GM19452 (cell line): Measurements from ENCODE around the gene ARHGEF10L.

Source experiments
- ATAC-seq: cut with Tn5 transposase; IDR thresholded peaks from one replicate; pipeline ENCODE4 v1.9.1; 2021; ENCODE audit not compliant: unreplicated experiment

Gene ARHGEF10L

DNA sequence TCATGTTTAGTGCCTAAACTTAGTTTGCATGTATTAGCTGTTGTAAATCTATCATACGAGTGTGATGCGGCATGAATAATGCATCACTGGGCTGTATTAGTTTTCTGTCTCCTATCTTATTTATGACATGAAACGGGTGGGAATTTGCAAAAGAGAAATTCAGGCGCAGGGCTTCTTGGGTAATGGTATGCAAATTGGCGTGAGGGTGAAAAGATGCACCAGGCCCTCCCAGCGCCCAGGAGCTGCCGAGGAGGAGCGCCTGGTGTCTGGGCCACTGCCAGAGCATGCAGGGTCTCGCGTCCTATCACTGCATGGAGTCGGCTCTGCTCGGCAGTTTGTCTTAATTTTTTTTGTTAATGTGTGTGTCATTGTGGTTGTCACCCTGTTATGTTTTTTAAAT lies 132.7 kb downstream of the ARHGEF10L start:
- no peak for ATAC-seq

DNA sequence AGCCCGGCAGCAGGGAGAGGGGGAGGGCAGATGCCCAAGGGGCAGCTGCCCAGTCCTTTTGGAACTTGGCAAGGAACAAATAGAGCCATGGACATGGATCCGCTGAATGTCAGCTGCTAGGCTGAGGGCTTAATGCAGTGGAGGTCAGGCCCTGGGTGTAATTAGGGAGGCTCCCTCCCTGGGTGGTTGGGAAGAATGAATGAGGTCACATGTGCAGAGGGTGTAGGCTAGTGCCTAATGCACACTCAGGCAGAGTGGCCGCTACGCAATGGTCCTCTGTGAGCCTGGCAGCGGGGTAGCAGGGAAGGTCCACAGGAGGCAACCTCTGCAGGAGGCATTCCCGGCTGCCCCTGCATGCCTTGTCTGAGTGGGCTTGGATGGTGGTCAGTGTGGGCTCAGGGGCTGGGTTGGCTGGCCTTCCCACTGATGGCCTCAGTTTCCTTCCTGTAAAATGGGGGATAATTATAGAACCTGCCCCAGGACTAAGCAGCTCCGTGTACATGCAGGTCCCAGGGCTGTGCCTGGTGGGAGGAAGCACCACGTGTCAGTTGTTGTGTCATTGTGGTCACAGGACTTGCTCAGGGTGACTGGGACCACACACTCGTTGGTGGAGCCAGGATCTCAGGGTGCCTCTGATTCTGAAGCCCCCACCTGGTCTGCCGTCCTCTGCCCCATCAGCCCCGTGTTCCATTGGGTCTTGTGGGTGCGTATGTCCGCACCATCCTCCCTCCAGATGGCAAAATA lies 134.0 kb downstream of the ARHGEF10L start:
- no peak for ATAC-seq

DNA sequence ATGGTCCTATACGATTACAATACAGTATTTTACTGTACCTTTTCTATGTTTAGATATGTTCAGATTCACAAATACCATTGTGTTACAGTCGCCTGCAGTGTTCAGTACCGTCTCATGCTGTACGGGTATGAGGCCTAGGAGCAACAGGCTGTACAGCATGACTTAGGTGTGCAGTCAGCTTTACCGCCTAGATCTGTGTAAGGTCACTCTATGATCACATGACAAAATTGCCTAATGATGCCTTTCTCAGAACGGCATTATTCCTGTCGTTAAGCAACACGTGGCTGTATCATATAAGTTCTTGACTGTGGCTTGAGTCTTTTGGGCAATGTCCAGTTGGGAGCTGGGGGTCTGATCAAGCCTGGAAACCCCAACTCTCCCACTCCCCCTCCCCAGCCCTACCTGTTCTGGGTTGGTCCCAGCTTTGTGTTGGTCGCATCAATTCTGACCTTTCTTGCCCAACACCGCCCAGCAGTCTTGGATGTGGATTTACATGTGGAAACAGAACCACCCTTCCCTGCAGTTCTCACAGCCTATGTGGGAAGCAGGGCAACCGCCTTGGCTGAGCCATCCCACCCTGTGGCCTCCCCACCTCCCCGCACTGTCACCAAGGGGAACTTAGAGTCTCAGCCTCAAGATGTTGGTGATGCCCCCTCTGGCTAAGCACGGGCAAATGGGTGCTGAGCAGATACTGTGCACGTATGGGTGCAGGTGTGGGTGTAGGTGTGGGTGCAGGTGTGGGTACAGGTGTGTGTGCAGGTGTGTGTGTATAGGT lies 135.4 kb downstream of the ARHGEF10L start:
- ATAC-seq: no peak

DNA sequence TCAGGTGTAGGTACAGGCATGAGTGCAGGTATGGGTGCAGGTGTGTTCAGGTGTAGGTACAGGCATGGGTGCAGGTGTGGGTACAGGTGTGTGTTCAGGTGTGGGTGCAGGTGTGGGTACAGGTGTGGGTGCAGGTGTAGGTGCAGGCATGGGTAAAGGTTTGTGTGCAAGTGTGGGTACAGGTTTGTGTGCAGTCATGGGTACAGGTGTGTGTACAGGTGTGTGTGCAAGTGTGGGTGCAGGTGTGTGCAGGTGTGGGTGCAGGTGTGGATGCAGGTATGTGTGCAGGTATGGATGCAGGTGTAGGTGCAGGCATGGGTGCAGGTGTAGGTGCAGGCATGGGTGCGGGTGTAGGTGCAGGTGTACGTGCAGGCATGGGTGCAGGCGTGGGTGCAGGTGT lies 136.2 kb downstream of the ARHGEF10L start:
- ATAC-seq: no peak

DNA sequence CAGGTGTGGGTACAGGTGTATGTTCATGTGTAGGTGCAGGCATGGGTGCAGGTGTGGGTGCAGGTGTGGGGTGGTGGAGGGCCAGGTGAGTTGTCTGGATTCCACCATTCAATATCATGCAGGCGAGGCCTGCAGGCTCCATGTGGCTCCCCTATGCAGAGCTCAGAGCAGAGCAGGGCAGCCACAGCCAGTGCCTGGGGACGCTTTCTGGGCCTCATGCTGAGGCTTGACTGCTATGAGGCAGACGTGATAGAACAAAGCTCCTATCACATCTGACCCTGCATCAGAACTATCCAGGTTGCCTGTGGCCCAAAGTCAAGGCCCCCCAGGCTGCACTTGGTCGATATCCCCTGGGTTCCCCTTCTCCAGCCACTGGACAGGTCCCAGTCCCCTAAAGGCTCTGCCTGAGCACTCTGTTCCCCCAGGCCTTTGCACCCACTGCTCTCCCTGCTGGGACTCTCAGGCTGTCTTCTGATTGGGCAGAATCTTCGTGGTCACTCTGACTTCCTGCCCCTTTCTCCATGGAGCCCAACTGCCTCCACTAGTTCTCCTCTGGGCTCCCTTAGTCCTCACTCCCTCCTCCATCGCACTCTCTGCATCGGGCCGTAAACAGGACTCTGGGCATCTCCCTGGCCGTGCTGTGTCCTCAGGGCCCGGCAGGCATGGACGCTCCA lies 137.0 kb downstream of the ARHGEF10L start:
- no peak for ATAC-seq

DNA sequence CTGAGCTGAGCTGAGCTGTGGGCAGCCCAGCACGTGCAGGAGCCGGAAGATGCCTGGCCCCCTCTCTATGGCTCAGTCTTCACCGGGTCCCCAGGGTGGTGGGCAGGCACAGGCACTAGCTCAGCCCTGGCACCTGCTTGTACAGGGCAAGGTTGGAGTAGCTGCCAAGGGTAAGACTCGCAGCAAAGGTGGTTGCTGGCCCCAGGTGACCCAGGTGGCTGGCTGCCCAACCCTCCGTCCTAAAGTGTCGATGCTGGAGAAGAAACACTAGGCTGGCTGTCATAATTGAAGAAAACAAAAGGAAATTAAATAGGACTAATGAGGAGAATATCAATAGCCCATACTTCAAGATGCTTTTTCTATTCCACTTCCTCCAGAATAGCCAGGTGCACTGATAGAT lies 138.5 kb downstream of the ARHGEF10L start:
- no peak for ATAC-seq

DNA sequence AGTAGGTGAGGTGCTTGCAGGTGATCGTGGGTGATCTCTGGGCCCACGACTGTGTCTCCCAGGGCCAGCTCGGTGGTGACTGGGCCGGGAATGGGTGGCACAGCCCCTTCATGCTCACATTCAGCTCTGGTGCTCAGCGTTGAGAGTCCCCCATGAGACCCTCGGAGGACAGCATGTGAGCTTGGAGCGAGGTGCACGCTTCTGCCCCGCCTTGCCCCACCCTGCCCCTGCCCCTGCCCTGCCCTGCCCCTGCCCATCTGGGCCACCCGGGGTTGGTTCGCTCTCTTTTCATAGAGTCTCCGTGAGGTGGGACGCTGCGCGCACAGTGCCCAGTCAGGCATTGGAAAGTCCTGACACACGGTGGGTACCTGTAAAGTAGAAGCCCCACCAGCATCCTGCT lies 140.4 kb downstream of the ARHGEF10L start:
- no peak for ATAC-seq

DNA sequence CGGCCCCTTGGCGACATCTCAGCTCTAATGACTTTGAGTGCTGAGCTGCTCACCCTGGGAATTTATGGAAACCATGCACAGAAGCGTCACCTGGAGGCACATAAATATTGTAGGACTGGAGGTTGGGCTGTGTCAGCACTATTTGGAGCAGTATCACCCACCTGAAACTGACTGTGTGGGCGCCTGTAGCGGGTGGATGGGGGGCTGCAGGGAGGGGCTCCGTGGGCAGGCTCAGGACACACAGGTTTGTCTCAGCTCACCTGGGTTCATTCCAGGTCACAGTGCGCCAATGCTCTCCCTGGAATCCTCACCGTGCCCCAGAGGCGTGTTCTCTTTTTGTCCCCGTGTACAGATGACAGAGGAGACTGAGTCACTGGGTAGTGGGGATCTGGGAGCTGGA lies 140.8 kb downstream of the ARHGEF10L start:
- ATAC-seq: no peak

DNA sequence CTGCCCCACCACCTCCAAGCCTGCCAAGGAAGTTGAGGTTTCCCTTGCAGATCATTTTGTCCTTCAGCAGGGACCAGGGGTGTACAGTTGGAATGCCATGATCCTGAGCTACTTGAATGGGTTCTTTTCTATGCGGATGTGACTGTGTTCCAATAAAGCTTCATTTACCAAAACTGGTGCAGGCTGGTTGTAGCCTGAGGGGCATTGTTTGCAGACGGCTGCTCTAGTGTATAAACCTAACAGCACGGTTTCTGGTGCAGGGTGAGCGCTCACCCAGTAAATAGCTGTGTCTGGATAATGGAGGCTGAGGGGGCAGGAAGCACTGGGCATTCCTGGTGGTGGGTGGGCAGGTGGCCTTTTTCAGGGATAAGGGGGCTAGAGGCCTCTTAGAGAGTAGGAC lies 142.9 kb downstream of the ARHGEF10L start:
- ATAC-seq: no peak

DNA sequence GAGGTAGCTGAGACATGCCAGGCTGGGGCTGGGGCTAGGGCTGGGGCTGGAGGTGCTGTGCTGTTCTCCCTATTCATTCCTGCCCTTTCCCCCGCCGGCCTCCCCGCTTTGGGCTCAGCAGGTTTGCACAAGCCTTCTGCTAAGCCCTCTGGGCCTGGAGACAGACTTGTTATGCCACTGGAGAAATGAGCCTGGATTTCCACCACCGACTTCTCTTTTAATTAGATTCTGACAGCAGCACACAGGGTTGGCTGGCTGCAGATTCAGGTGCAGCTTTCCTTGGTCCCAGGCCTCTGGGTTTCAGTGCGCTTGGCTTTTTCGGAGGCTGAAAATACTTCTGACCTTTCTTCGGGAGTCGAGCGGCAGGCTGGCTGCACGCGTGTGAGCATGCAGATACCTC lies 144.1 kb downstream of the ARHGEF10L start:
- no peak for ATAC-seq

DNA sequence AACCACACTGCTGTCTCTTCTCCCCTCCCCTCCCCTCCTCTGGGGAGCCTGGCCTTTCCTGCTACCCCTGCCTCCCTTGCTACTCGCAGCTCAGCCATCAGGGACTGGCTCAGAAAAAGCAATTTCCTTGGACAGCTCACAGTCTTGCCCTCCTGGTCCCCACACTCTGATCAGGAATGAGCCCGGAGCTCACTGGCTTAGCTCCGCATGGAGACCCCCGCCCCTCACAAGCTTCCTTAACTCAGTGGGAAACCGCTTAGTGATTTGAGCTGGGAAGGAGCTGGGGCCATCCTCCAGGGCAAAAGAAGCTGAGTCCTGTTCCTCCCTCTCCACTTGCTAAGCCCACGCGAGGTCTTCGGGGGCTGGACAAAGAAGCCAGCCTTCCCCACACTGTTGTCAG lies 145.3 kb downstream of the ARHGEF10L start:
- no peak for ATAC-seq

DNA sequence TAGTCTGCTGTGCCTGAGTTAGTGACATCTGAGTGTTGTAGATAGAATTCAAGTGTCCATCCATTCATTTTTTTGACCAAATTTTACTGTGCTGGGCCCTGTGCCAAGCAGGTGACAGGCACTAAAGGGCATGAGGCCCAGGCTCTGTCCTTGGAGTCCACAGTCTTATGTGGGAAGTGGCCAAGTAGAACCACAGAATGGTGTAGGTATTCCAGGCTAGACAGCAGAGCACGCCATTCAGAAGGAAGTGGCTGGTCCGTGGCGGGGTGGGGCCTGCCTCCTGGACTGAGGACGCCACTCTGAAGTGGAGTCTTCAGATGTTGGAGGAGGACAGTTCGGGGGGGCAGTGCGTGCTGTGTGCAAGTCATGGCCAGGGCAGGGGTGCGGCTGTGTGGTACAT lies 146.8 kb downstream of the ARHGEF10L start:
- no peak for ATAC-seq

DNA sequence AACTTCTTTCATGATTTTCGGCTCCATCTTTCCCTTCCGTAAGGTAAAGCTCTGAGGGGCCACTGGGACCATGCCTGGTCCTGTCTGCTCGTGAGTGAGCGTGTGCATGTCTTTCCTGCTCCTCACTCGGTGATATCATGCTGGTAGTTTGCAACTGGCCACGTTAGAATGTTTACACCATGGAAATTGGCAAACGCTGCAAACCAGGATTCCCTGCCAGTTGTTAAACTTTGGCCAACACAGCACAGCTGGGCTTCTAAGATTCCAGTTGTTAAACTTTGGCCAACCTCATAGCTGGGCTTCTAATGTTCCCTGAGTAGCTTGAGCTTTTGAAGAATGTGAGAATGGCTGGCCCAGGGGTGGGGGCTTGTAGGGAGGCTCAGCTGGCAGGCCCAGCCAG lies 147.6 kb downstream of the ARHGEF10L start:
- no peak for ATAC-seq

DNA sequence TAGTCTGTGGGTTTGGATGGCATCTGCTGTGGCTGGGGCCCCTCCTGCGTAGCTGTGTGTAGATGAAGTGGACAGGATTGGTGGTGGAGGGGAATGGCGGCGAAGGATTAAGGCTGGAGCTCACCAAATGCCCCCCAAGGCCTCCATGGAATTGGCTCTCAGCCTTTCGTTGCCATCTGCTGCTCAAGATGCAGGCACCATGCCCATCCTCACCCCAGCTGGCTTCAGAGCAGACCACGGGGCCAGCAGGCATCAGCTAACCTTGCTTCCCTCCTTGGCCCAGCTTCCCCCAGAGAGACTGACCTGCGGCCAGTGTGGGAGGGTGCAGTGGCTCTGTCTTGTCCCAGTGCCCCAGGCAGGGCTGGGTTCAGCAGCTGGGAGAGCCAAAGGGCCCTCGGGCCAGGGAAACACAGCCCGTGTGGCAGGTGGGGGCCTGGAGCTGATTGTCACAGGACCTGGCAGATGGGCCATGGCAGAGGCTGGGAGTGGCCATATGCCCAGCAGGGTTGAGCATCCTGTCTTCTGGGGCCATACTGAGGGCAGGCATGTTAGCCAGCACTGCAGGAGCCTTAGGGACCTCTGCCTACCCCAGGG lies 148.8 kb downstream of the ARHGEF10L start:
- no peak for ATAC-seq

DNA sequence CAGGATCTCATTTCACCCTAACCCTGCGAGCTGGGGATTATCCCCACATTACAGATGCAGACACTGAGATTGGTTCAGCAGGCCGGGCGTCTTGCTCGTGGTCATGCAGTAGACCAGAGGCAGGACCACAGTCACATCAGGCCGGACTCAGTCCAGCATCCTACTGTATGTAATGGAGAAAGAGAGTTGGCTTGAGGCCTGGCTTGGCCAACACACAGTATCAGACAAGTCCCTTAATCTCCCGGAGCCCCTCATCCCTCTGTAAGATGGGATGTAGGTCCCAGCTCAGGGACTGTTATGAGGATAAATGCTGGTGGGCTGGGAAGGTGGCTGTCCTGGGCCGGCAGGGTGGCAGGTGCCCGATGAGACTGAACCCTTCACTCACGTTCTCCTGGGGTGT lies 149.5 kb downstream of the ARHGEF10L start:
- ATAC-seq: no peak

DNA sequence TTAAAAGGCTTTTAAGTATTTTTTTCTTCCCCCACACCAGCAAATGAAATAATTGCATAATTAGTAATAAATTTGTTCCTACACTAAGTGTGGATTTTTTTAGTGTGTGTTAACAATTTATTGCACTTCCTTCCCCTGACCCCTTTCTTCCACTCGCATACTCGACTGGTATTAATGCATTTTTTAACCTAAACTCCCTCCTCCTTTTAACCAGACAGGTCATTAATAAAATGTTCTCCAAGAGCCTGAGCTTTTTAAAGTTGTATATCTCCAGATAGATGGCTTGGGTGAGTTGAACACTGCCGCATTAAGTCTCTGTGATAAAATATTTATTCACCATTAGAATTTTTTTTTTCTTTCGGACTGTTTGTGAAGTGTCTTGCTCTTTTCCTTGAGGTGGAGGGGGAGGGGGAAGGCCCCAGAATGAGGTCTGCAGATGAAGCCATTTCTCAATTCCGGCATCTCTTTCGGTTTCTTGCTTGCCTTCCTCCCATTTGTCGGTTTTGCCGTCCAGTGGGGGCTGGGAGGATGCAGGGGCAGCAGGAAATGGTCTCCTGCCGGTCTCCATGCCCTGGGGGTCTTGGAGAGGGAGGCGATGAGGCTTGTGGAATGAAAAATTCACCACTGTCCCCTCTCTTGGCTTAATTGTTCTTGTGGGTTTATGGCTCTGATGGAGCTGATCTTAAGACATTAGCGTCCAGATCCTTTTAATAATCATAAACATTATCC lies 151.6 kb downstream of the ARHGEF10L start:
- no peak for ATAC-seq

DNA sequence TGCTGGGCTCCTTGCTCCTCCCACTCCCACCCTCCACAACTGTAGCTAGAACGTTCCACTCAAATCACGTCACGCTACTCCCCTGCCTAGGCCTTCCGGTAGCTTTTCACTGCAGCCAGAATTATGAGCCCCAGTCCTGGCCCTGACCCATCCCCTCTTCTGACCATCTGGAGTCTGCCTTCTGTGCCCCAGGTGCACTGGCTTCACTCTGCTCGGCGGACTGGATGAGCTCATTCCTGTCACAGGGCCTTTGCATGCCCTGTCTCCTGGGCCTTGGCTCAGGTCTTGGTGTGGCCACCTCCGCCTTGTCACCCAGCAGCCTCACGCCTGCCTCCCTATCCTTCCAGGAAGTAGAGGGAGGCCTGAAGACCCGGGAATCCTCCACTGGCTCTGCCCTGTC lies 153.1 kb downstream of the ARHGEF10L start:
- no peak for ATAC-seq

DNA sequence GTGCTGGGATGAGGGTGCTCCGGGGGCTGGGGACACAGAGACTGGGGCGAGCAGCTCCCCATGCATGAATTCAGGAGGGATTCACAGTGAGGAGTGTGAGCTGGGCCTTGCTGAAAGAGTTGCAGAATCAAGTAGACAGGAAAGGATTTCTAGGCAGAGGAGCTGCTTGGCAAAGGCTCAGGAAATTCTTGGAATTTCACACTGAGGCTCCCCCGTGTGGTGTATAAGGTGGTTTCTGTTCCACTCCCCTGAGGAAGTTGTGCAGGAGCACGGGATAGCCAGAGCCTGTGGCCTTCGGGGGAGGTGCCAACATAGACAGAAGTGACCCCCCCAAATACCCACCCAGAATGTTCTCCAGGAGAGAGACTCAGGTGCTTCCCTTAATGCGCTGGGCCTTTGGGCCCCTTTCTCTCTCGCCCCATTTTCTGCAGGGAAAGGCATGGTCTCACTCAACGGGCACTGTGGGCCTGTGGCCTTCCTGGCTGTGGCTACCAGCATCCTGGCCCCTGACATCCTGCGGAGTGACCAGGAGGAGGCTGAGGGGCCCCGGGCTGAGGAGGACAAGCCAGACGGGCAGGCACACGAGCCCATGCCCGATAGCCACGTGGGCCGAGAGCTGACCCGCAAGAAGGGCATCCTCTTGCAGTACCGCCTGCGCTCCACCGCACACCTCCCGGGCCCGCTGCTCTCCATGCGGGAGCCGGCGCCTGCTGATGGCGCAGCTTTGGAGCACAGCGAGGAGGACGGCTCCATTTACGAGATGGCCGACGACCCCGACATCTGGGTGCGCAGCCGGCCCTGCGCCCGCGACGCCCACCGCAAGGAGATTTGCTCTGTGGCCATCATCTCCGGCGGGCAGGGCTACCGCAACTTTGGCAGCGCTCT lies 157.2 kb downstream of the ARHGEF10L start:
- ATAC-seq: no peak

DNA sequence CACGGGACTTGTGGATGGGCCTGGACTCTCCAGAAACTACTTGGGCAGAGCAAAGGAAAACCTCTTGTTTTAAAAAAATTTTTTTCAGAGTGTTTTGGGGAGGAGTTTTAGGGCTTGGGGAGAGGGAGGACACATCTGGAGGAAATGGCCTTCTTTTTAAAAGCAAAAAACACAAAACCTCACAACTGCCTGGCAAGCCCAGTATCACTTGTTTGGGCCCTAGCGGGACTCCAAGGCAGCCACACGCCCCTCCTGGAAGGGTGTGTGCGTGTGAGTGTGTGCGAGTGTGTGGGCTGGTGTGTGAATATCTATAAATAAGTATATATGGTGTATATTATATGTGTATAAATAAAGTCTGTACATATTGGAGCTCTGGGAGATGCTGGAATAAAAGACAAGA lies 158.0 kb downstream of the ARHGEF10L start:
- no peak for ATAC-seq

DNA sequence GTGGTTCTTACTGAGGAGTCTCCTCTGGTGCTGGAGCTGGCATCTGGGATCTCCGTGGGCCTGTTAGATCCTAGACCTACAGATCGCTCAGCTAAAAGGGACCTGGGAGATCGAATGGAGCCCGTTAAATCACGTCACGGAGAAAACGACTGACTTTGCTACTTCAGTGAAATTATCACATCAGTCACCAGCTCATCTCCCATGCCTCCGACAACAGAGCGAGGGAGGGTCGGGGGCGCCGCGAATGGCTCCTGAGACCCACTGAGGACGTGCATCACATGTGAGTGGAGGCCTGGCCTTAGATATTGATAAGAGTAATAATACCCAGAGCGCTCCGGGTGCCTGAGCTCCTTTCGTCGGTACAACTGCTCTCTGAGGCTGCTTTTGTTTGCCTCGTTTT lies 160.1 kb downstream of the ARHGEF10L start:
- ATAC-seq: no peak
